GM12872 (cell line): ENCODE results near the gene FREM1.

Experiments
- TF ChIP-seq, protein P1 (sequence below): IDR thresholded peaks from 3 replicates; pipeline ENCODE4 v1.5.1; 2011; ENCODE audit warnings: low read depth, mild to moderate bottlenecking, low read length, moderate library complexity; ENCODE audit not compliant: insufficient read depth

Gene FREM1

DNA sequence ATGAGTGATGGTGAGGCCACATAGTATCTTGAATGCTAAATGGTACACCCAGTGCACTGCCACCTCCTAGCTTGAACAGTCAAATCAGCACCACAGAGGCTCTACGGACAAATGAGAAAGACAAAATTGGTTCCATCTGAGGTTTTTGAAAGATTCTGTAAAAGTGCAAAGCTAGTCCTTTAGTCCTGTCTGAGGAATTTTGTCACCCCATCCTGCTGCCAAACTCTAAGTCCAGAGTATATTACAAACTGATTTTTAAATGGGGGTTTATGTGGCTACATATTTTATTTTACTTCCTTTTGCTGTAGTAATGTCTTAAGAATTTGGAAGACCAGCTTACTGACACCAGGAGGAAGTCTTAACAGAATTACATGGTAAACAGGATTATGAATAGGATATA lies 7.7 kb downstream of the FREM1 start:
- TF ChIP-seq, protein P1, sequence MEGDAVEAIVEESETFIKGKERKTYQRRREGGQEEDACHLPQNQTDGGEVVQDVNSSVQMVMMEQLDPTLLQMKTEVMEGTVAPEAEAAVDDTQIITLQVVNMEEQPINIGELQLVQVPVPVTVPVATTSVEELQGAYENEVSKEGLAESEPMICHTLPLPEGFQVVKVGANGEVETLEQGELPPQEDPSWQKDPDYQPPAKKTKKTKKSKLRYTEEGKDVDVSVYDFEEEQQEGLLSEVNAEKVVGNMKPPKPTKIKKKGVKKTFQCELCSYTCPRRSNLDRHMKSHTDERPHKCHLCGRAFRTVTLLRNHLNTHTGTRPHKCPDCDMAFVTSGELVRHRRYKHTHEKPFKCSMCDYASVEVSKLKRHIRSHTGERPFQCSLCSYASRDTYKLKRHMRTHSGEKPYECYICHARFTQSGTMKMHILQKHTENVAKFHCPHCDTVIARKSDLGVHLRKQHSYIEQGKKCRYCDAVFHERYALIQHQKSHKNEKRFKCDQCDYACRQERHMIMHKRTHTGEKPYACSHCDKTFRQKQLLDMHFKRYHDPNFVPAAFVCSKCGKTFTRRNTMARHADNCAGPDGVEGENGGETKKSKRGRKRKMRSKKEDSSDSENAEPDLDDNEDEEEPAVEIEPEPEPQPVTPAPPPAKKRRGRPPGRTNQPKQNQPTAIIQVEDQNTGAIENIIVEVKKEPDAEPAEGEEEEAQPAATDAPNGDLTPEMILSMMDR: no peak

DNA sequence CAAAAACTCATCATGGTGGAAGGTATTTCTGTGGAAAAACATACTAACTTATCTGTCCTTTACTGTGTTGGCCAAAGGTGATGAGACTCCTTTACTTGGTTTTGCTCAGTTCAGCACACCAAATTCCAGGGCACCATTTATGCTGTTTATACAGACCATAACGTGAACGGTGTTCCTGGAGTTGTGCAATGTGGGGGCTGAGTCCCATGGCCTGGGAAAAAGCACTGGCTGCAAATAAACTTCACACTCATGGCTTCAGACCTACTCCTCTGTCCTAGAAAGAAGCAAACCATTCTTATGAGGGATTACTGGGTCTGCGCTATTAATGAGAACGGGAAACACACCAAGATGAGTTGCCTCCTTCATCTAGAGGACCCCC lies 10.4 kb downstream of the FREM1 start:
- TF ChIP-seq, protein P1: no peak

DNA sequence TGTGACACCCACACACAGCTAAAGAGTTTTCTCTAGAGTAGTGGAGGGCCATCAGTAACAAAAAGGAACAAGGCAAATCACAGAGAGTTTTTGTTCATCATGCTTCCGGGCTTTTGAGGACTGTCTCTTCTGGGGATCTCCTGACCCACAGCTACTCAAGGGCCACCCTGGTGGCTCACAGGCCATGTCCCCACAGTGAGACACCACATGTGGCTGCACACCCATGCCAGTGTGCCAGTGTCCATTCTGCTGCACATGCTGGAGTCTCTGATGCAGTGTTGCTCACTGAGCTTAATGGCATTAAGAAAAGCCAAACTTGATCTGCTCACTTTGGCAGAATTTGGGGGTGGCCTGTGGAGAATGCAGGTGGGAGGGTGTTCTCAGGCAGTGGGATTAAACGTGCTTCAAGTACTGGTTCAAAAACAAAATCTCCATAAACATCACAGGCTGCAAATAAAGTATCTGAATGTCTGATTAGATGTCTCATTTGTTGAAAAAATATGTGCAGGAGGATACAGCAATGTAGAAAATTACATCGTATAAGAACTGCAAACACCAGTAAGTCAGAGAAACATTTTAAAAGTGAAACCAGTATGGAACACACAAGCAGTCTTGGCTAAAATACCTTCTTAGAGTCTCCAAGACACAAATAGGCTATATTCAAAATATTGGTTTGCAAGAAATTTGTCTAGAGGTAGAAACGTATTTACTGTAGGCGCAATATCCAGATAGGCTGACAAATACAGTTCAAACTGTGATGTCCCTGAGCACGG lies 11.0 kb downstream of the FREM1 start:
- TF ChIP-seq, protein P1: no peak

DNA sequence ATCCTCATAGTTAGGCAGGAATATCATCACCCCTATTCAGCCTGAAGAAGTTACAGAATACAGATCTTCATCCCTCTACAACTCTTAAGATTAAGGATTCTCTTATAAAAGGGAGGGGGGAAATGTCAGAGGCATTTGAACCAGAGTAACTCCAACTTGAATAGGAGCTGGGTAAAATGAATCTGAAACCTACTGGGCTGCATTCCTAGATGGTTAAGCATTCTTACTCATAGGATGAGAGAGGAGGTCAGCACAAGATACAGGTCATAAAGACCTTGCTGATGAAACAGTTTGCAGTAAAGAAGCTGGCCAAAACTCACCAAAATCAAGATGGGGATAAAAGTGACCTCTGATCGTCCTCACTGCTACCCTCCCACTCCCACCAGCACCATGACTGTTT lies 14.4 kb downstream of the FREM1 start:
- TF ChIP-seq, protein P1: no peak

DNA sequence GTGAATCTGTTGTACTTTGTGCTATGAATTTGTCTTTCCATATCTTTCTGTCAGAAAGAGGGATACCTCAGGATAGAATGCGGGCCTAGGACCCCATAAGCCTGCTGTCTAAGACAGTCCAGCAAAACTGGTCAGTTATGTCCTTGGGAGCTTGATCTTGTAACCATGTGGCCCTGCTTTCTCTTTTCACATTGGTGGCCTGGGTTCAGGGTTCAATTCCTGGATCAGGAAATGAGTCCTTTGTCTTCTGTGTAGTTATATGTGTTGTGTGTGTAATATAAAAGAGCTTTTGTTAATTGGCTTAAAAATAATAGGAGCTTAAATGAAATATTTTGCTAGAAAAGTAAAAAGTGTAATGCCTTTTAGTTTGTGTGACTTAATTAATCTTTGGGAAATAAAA lies 16.9 kb downstream of the FREM1 start:
- TF ChIP-seq, protein P1: no peak

DNA sequence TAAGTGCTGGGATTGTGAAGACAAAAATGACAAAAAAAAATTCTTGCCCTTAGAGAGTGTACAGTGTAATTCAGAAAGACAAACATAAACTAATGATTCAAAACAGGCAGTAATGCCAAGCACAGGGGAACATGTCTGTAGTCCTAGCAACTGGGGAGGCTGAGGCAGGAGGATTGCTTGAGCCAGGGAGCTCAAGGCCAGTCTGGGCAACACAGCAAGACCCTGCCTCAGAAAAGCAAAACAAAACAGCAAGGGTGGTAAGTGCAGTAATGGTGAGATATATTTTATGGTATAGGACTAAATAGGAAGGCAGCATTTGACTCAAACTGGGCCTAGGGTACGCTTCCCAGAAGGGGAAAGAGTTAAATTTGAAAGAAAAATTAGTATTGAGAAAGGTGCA lies 18.9 kb downstream of the FREM1 start:
- TF ChIP-seq, protein P1: no peak

DNA sequence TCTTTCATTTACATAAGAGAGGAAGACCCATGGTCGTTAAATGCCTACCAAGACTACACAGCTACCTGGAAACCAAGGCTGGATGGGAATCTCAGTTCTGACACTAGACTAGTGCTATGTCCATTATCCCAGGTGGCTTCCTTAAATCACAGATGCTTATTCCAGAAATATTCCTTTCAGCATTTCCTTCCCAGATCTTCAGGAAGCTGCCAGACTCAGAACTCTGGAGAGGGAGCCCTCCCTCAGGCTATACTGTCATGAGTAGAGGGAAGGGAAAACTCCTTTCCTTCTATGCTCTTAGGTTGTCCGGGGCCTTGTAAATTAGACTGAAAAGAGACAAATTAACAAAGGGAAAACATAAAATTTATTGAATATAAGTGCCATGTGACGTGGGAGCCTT lies 20.8 kb downstream of the FREM1 start:
- TF ChIP-seq, protein P1: no peak
